Naive thymus-derived CD4-positive, alpha-beta T cell (primary cell): ENCODE measurements around the gene LAMTOR1. TPM values are rescaled to one million over a fixed set of nuclear protein-coding genes. Genes with fewer than 3 reads are reported as not detected.

Experiments
- ATAC-seq: fragments of 150-1000 bp; cut with Tn5 transposase; 2 replicates; pipeline ENCODE4 v1.10.0; 2021; ENCODE audit warnings: mild to moderate bottlenecking, moderate library complexity
- CTCF ChIA-PET: fragments of 350-600 bp; sonication (Branson Sonifier 250); formaldehyde crosslinking; loops from one replicate; lab custom pipeline; 2021; ENCODE audit warnings: antibody characterized with exemption; lab: Charles Lee
- POLR2A ChIA-PET: fragments of 350-600 bp; sonication (Branson Sonifier 250); formaldehyde crosslinking; loops from one replicate; lab custom pipeline; 2021; ENCODE audit warnings: antibody characterized with exemption, inconsistent platforms; lab: Charles Lee
- DNase-seq, 9 donors: peaks; one replicate each; pipeline versions ENCODE4 v3.0.0 to v3.0.0-alpha.2; 2020 to 2022; ENCODE audit warnings: mixed read lengths in 1 of 9
- H3K27ac ChIP-seq: one replicate; pipeline ENCODE4 v1.7.0; 2013; ENCODE audit warnings: mild to moderate bottlenecking, low read depth, low read length, moderate library complexity
- H3K27me3 ChIP-seq, 2 donors: one replicate each; pipeline ENCODE4 v1.7.0; 2013; ENCODE audit warnings: low read length in 2 of 2, mild to moderate bottlenecking in 2 of 2, moderate library complexity in 2 of 2; ENCODE audit not compliant: control insufficient read depth in 2 of 2, insufficient read depth in 2 of 2
- H3K36me3 ChIP-seq, 3 experiments: 1 replicate in 2 of 3; 2 replicates in 1 of 3; pipeline ENCODE4 v1.7.0; 2013; ENCODE audit warnings: low read length in 3 of 3, mild to moderate bottlenecking in 3 of 3, moderate library complexity in 1 of 3; ENCODE audit not compliant: insufficient read depth in 3 of 3, control insufficient read depth in 2 of 3
- H3K4me1 ChIP-seq, 2 donors: one replicate each; pipeline ENCODE4 v1.7.0; 2013; ENCODE audit warnings: low read length in 2 of 2, mild to moderate bottlenecking in 2 of 2, moderate library complexity in 1 of 2; ENCODE audit not compliant: control insufficient read depth in 2 of 2, insufficient read depth in 2 of 2
- H3K4me3 ChIP-seq: 2 replicates; pipeline ENCODE4 v1.7.0; 2013; ENCODE audit warnings: mild to moderate bottlenecking, low read length
- H3K9me3 ChIP-seq, 3 experiments: 1 replicate in 2 of 3; 2 replicates in 1 of 3; pipeline ENCODE4 v1.7.0; 2013; ENCODE audit warnings: low read length in 3 of 3; ENCODE audit not compliant: control insufficient read depth in 2 of 3
- H3K27ac Mint-ChIP-seq, 9 donors: one replicate each; pipeline ENCODE4 v1.8.0; 2020 to 2022; ENCODE audit warnings: mixed read lengths in 9 of 9, mild to moderate bottlenecking in 8 of 9, moderate library complexity in 5 of 9, inconsistent platforms in 2 of 9
- H3K27me3 Mint-ChIP-seq, 5 donors: one replicate each; pipeline ENCODE4 v1.8.0; 2021 to 2022; ENCODE audit warnings: mixed read lengths in 5 of 5, mild to moderate bottlenecking in 1 of 5
- H3K36me3 Mint-ChIP-seq, 5 donors: one replicate each; pipeline ENCODE4 v1.8.0; 2020 to 2022; ENCODE audit warnings: mixed read lengths in 5 of 5, mild to moderate bottlenecking in 3 of 5, inconsistent platforms in 1 of 5
- H3K4me1 Mint-ChIP-seq, 7 donors: one replicate each; pipeline ENCODE4 v1.8.0; 2020 to 2022; ENCODE audit warnings: mixed read lengths in 7 of 7, mild to moderate bottlenecking in 3 of 7, inconsistent platforms in 1 of 7
- H3K4me3 Mint-ChIP-seq, 10 donors: one replicate each; pipeline ENCODE4 v1.8.0; 2020 to 2022; ENCODE audit warnings: mild to moderate bottlenecking in 10 of 10, mixed read lengths in 10 of 10, moderate library complexity in 6 of 10, inconsistent platforms in 2 of 10
- H3K9me3 Mint-ChIP-seq, 11 donors: one replicate each; pipeline ENCODE4 v1.8.0; 2020 to 2022; ENCODE audit warnings: mixed read lengths in 11 of 11, mild to moderate bottlenecking in 4 of 11, inconsistent platforms in 1 of 11, moderate library complexity in 1 of 11
- intact Hi-C, 2 donors: fragments of 100-400 bp; cut with micrococcal nuclease; formaldehyde crosslinking; loops; one replicate each; pipeline ENCODE4 v1.15.1; 2023
- polyA plus RNA-seq, 2 donors: library from polyadenylated mRNA; unstranded; fragments of 300-500 nt; fragmentation: Illumina TruSeq; gene quantifications; one replicate each; pipeline ENCODE4 v1.2.3, GENCODE V29; 2021
- total RNA-seq, 6 experiments: library from RNA in 5 of 6; stranded (reverse) in 5 of 6; gene quantifications; 1 replicate in 5 of 6; 2 replicates in 1 of 6; pipeline ENCODE4 v1.2.3 and lab custom pipeline; 2021 to 2026

The LAMTOR1 gene
- total and polyA plus RNA-seq, 7 experiments from 2014 or later: 41.8 to 83.0 (median 69.7) TPM

GRCh38 chr11:72088076-72088808 lies 14.9 kb downstream of the LAMTOR1 start:
- Histone ChIP-seq H3K9me3 (no peaks in the 10 kb centered on the region), H3K36me3 (peaks cover 0 to 10% (median 6%) of the 10 kb centered on the region in 3 experiments), H3K27ac (no peak overlapping the region), H3K4me3 (no peak overlapping the region), H3K4me1 (peaks cover 0 to 3% of the 10 kb centered on the region in 2 donors), H3K27me3 (no peaks in the 10 kb centered on the region)
- intact Hi-C loops: no loop called here
- Mint-ChIP-seq H3K27ac (peak overlapping the region in 8 of 9 donors; percentile 31 to 81 (median 68)), H3K4me1 (peaks cover 11 to 27% (median 20%) of the 10 kb centered on the region in 7 donors), H3K9me3 (no peaks in the 10 kb centered on the region), H3K36me3 (peaks cover 0 to 15% (median 0%) of the 10 kb centered on the region in 5 donors), H3K4me3 (no peak overlapping the region), H3K27me3 (no peaks in the 10 kb centered on the region)
- ChIA-PET CTCF (interaction anchor here (0.9 to 1.1 kb wide), 2 partner anchors 16 to 63 kb away, joined by 3 to 4 read pairs; no protein-coding TSS in a partner anchor), POLR2A (interaction anchor here (0.7 kb wide), 1 partner anchor 49 kb away, joined by 3 read pairs; no protein-coding TSS in a partner anchor)
- ATAC-seq: no peak
- no peak for DNase-seq

- Mint-ChIP-seq H3K27ac (peak overlapping the region in 8 of 9 donors; percentile 58 to 83 (median 76)), H3K4me3 (no peak overlapping the region), H3K36me3 (peaks cover 0 to 15% (median 0%) of the 10 kb centered on the region in 5 donors), H3K9me3 (peaks cover 0 to 3% (median 0%) of the 10 kb centered on the region in 11 donors), H3K4me1 (peaks cover 12 to 33% (median 24%) of the 10 kb centered on the region in 7 donors), H3K27me3 (no peaks in the 10 kb centered on the region)
- Histone ChIP-seq H3K4me1 (peaks cover 0 to 9% of the 10 kb centered on the region in 2 donors), H3K27me3 (no peaks in the 10 kb centered on the region), H3K36me3 (peaks cover 0 to 10% (median 6%) of the 10 kb centered on the region in 3 experiments), H3K9me3 (no peaks in the 10 kb centered on the region), H3K4me3 (no peak overlapping the region), H3K27ac (no peak overlapping the region)
- ChIA-PET POLR2A (interaction anchor here (0.6 to 3.8 kb wide), 7 partner anchors 14 to 67 kb away, joined by 3 to 36 read pairs (median 3); no protein-coding TSS in a partner anchor), CTCF (interaction anchor here (0.9 to 4.1 kb wide), 6 partner anchors 15 to 63 kb away, joined by 3 to 26 read pairs (median 6); no protein-coding TSS in a partner anchor)
- intact Hi-C loops: no loop called here
- no peak for ATAC-seq
- no peak for DNase-seq
Observed at GRCh38 chr11:72085621-72086351, 17.3 kb downstream of the LAMTOR1 start.

GRCh38 chr11:72084965-72085364 lies 18.1 kb downstream of the LAMTOR1 start:
- POLR2A ChIA-PET: interaction anchor here (0.7 to 3.8 kb wide), 7 partner anchors 11 to 55 kb away, joined by 3 to 36 read pairs (median 4); partner anchors contain the start of gene ANAPC15
- Histone ChIP-seq H3K27me3 (no peaks in the 10 kb centered on the region), H3K36me3 (peaks cover 0 to 6% (median 4%) of the 10 kb centered on the region in 3 experiments), H3K9me3 (no peaks in the 10 kb centered on the region), H3K27ac (no peak overlapping the region), H3K4me3 (no peak overlapping the region), H3K4me1 (peaks cover 0 to 10% of the 10 kb centered on the region in 2 donors)
- Mint-ChIP-seq H3K9me3 (peaks cover 0 to 3% (median 0%) of the 10 kb centered on the region in 11 donors), H3K4me3 (no peak overlapping the region), H3K27me3 (no peaks in the 10 kb centered on the region), H3K36me3 (peaks cover 0 to 13% (median 0%) of the 10 kb centered on the region in 5 donors), H3K4me1 (peaks cover 15 to 42% (median 31%) of the 10 kb centered on the region in 7 donors), H3K27ac (peak overlapping the region in 7 of 9 donors; percentile 29 to 75 (median 58))
- intact Hi-C loops: no loop called here
- DNase-seq (no peak), ATAC-seq (no peak)
- CTCF ChIA-PET: interaction anchor here (0.6 to 4.1 kb wide), 5 partner anchors 34 to 63 kb away, joined by 3 to 26 read pairs (median 4); no protein-coding TSS in a partner anchor

- Histone ChIP-seq H3K36me3 (peaks cover 0 to 6% (median 0%) of the 10 kb centered on the region in 3 experiments), H3K4me3 (no peak overlapping the region), H3K9me3 (no peaks in the 10 kb centered on the region), H3K27me3 (no peaks in the 10 kb centered on the region), H3K4me1 (peaks cover 8 to 10% of the 10 kb centered on the region in 2 donors), H3K27ac (no peak overlapping the region)
- Mint-ChIP-seq H3K4me1 (peaks cover 22 to 47% (median 36%) of the 10 kb centered on the region in 7 donors), H3K9me3 (peaks cover 0 to 3% (median 0%) of the 10 kb centered on the region in 11 donors), H3K4me3 (no peak overlapping the region), H3K27me3 (no peaks in the 10 kb centered on the region), H3K27ac (peak overlapping the region in 6 of 9 donors; percentile 49 to 100 (median 88)), H3K36me3 (peaks cover 0 to 8% (median 0%) of the 10 kb centered on the region in 5 donors)
- DNase-seq (no peak), ATAC-seq (no peak)
- ChIA-PET CTCF (interaction anchor here (0.6 to 4.1 kb wide), 3 partner anchors 11 to 59 kb away, joined by 3 to 26 read pairs (median 4); no protein-coding TSS in a partner anchor), POLR2A (interaction anchor here (0.7 to 3.8 kb wide), 5 partner anchors 12 to 54 kb away, joined by 3 to 36 read pairs (median 4); partner anchors contain the start of gene ANAPC15)
- intact Hi-C loops: no loop called here
Observed at GRCh38 chr11:72084076-72084475, 19.0 kb downstream of the LAMTOR1 start.

GRCh38 chr11:72083414-72083813 lies 19.7 kb downstream of the LAMTOR1 start:
- Histone ChIP-seq H3K4me1 (peaks cover 10% of the 10 kb centered on the region in 2 donors), H3K36me3 (peaks cover 0 to 6% (median 0%) of the 10 kb centered on the region in 3 experiments), H3K4me3 (no peak overlapping the region), H3K9me3 (no peaks in the 10 kb centered on the region), H3K27ac (no peak overlapping the region), H3K27me3 (no peaks in the 10 kb centered on the region)
- no peaks in the 10 kb centered on the region for H3K27me3 Mint-ChIP-seq
- ATAC-seq (no peak), DNase-seq (no peak)
- intact Hi-C loops: no loop called here
- ChIA-PET CTCF (interaction anchor here (4.1 kb wide), 1 partner anchor 58 kb away, joined by 26 read pairs; no protein-coding TSS in a partner anchor), POLR2A (interaction anchor here (1.4 to 3.8 kb wide), 3 partner anchors 18 to 44 kb away, joined by 4 to 36 read pairs (median 25); partner anchors contain the start of gene ANAPC15)
- peaks cover 25 to 54% (median 43%) of the 10 kb centered on the region in 7 donors for H3K4me1 Mint-ChIP-seq
- H3K27ac Mint-ChIP-seq: peak overlapping the region; percentile 53 to 100 (median 84)
- peaks cover 0 to 3% (median 0%) of the 10 kb centered on the region in 11 donors for H3K9me3 Mint-ChIP-seq
- H3K4me3 Mint-ChIP-seq: no peak overlapping the region
- H3K36me3 Mint-ChIP-seq: peaks cover 0 to 8% (median 0%) of the 10 kb centered on the region in 5 donors
